K562 (cell line): ENCODE measurements around the gene CROT.

ENCODE experiments used
- EZH2 ChIP-seq: IDR thresholded peaks from 2 replicates; pipeline ENCODE4 v1.6.1; 2012; ENCODE audit warnings: low read depth, mild to moderate bottlenecking, inconsistent platforms, low read length, borderline replicate concordance
- NR2F6 ChIP-seq: fragments of 450-650 bp; formaldehyde crosslinking; IDR thresholded peaks from 2 replicates; pipeline ENCODE4 v1.4.0; 2020; ENCODE audit warnings: mild to moderate bottlenecking
- SRF ChIP-seq, 2 experiments: fragments of 250-450, 450-650 bp in 1 of 2; sonication (Bioruptor Pico) in 1 of 2; sonication (generic) in 1 of 2; formaldehyde crosslinking; IDR thresholded peaks; 2 replicates each; pipeline versions ENCODE4 v1.5.0 to v1.5.1; 2020 to 2022; ENCODE audit warnings: mild to moderate bottlenecking in 1 of 2, missing genetic modification reagents in 1 of 2
- TCF7L2 ChIP-seq: fragments of 150-350 bp; IDR thresholded peaks from 2 replicates; pipeline ENCODE4 v1.6.1; 2016; ENCODE audit warnings: low read depth, mild to moderate bottlenecking, low read length, moderate library complexity
- ZFP30 ChIP-seq: fragments of 250-450 bp; sonication (Bioruptor Pico); IDR thresholded peaks from 2 replicates; pipeline ENCODE4 v1.8.0; 2022; ENCODE audit warnings: moderate library complexity, mild to moderate bottlenecking, inconsistent platforms, borderline replicate concordance
- ZNF146 ChIP-seq: IDR thresholded peaks from one replicate; pipeline ENCODE4 v1.6.1; 2018; ENCODE audit warnings: missing compliant biosample characterization; ENCODE audit not compliant: unreplicated experiment
- TF ChIP-seq, protein P1 (sequence below), 3 experiments: IDR thresholded peaks in 2 of 3; conservative IDR thresholded peaks in 1 of 3; 2 replicates each; pipeline ENCODE4 v1.5.1; 2011 to 2012; ENCODE audit warnings: low read length in 3 of 3, mild to moderate bottlenecking in 3 of 3, control low read depth in 2 of 3, improper control_type of control experiment in 1 of 3, inconsistent platforms in 1 of 3, low read depth in 1 of 3, mixed read lengths in 1 of 3, moderate library complexity in 1 of 3; ENCODE audit not compliant: insufficient read depth in 2 of 3
- TF ChIP-seq, protein P2 (sequence below): sonication (generic); formaldehyde crosslinking; IDR thresholded peaks from 2 replicates; pipeline ENCODE4 v1.5.0; 2020; ENCODE audit warnings: missing genetic modification reagents
- TF ChIP-seq, protein P3 (sequence below), 2 experiments: fragments of 450-650 bp; formaldehyde crosslinking in 1 of 2; IDR thresholded peaks; 2 replicates each; pipeline versions ENCODE4 v1.4.0 to v1.6.1; 2014 to 2020; ENCODE audit warnings: mild to moderate bottlenecking in 2 of 2, borderline replicate concordance in 1 of 2, low read depth in 1 of 2

DNA sequence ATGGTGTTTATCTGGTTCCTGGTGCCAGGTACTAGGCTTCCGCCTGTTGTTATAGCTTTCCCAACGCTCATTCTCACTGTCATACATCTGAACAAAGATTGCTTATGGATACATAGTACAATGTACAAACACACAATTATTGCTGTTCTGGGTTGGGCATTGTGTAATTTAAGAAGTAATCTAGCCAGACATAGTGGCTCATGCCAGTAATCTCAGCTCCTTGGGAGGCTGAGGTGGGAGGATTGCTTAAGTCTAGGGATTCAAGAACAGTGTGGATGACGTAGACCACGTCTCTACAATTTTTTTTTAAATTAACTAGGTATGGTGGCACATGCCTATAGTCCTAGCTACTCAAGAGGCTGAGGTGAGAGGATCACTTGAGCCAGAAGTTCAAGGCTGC lies 9.3 kb upstream of the CROT start:
- TF ChIP-seq, protein P1, sequence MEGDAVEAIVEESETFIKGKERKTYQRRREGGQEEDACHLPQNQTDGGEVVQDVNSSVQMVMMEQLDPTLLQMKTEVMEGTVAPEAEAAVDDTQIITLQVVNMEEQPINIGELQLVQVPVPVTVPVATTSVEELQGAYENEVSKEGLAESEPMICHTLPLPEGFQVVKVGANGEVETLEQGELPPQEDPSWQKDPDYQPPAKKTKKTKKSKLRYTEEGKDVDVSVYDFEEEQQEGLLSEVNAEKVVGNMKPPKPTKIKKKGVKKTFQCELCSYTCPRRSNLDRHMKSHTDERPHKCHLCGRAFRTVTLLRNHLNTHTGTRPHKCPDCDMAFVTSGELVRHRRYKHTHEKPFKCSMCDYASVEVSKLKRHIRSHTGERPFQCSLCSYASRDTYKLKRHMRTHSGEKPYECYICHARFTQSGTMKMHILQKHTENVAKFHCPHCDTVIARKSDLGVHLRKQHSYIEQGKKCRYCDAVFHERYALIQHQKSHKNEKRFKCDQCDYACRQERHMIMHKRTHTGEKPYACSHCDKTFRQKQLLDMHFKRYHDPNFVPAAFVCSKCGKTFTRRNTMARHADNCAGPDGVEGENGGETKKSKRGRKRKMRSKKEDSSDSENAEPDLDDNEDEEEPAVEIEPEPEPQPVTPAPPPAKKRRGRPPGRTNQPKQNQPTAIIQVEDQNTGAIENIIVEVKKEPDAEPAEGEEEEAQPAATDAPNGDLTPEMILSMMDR (IDR thresholded peaks at IDR 0.05 in 2 of 3, conservative IDR thresholded peaks at IDR 0.05 in 1 of 3; ENCODE audit: insufficient read depth in 2 of 3, low read depth in 1 of 3, low read length in 3 of 3): no peak
- TF ChIP-seq, protein P2, sequence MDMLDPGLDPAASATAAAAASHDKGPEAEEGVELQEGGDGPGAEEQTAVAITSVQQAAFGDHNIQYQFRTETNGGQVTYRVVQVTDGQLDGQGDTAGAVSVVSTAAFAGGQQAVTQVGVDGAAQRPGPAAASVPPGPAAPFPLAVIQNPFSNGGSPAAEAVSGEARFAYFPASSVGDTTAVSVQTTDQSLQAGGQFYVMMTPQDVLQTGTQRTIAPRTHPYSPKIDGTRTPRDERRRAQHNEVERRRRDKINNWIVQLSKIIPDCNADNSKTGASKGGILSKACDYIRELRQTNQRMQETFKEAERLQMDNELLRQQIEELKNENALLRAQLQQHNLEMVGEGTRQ (CRISPR knock-in tag): no peak
- TF ChIP-seq ZNF146 (CRISPR knock-in tag) (no peak), TCF7L2 (no peak), NR2F6 (CRISPR knock-in tag) (no peak), ZFP30 (CRISPR knock-in tag) (no peak), SRF (CRISPR knock-in tag; IDR thresholded peaks at IDR 0.05) (no peak), EZH2 (no peak)
- TF ChIP-seq, protein P3, sequence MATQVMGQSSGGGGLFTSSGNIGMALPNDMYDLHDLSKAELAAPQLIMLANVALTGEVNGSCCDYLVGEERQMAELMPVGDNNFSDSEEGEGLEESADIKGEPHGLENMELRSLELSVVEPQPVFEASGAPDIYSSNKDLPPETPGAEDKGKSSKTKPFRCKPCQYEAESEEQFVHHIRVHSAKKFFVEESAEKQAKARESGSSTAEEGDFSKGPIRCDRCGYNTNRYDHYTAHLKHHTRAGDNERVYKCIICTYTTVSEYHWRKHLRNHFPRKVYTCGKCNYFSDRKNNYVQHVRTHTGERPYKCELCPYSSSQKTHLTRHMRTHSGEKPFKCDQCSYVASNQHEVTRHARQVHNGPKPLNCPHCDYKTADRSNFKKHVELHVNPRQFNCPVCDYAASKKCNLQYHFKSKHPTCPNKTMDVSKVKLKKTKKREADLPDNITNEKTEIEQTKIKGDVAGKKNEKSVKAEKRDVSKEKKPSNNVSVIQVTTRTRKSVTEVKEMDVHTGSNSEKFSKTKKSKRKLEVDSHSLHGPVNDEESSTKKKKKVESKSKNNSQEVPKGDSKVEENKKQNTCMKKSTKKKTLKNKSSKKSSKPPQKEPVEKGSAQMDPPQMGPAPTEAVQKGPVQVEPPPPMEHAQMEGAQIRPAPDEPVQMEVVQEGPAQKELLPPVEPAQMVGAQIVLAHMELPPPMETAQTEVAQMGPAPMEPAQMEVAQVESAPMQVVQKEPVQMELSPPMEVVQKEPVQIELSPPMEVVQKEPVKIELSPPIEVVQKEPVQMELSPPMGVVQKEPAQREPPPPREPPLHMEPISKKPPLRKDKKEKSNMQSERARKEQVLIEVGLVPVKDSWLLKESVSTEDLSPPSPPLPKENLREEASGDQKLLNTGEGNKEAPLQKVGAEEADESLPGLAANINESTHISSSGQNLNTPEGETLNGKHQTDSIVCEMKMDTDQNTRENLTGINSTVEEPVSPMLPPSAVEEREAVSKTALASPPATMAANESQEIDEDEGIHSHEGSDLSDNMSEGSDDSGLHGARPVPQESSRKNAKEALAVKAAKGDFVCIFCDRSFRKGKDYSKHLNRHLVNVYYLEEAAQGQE (IDR thresholded peaks at IDR 0.05; ENCODE audit: borderline replicate concordance): no peak
- TF ChIP-seq, protein P3 (CRISPR knock-in tag; IDR thresholded peaks at IDR 0.05; ENCODE audit: low read depth): no peak
